GM12892 (cell line): ENCODE results near the gene C2CD4D.

Experiments used
- POLR2A ChIP-seq: IDR thresholded peaks from 2 replicates; pipeline ENCODE4 v1.6.1; 2011; ENCODE audit warnings: low read depth, low read length, control low read depth
- POLR2AphosphoS5 ChIP-seq: IDR thresholded peaks from 2 replicates; pipeline ENCODE4 v1.6.1; 2011; ENCODE audit warnings: low read depth, low read length, control low read depth
- TAF1 ChIP-seq: IDR thresholded peaks from 2 replicates; pipeline ENCODE4 v1.6.1; 2011; ENCODE audit warnings: low read depth, mild to moderate bottlenecking, control low read depth, low read length, borderline replicate concordance

GRCh38 chr1:151825751-151826660 is 13.6 kb downstream of the C2CD4D start:
- TF ChIP-seq POLR2A (no peak), TAF1 (no peak), POLR2AphosphoS5 (no peak)
